MM.1S (cell line): ENCODE data around the gene PLEKHH2.

Experiments
- DNase-seq: peaks from one replicate; pipeline ENCODE4 v3.0.0-alpha.2; 2015
- H2AFZ ChIP-seq: fragments of 300-600 bp; sonication (generic); 2 replicates; pipeline ENCODE4 v1.6.0; 2016; ENCODE audit warnings: antibody characterized with exemption, low read length
- H3F3A ChIP-seq: fragments of 300-600 bp; sonication (generic); 2 replicates; pipeline ENCODE4 v1.6.1; 2016; ENCODE audit warnings: mild to moderate bottlenecking, antibody characterized with exemption, low read length, moderate library complexity, mixed read lengths; ENCODE audit not compliant: insufficient read depth
- H3K27ac ChIP-seq: fragments of 300-600 bp; sonication (generic); 2 replicates; pipeline ENCODE4 v1.5.1; 2016; ENCODE audit warnings: mild to moderate bottlenecking, low read length
- H3K27me3 ChIP-seq: fragments of 300-600 bp; sonication (generic); replicated peaks from 2 replicates; pipeline ENCODE4 v1.6.0; 2016; ENCODE audit warnings: low read length; ENCODE audit not compliant: insufficient read depth
- H3K36me3 ChIP-seq: fragments of 300-600 bp; sonication (generic); replicated peaks from 2 replicates; pipeline ENCODE4 v1.6.1; 2016; ENCODE audit warnings: mild to moderate bottlenecking, low read length, mixed read lengths; ENCODE audit not compliant: insufficient read depth
- H3K4me1 ChIP-seq: fragments of 300-600 bp; sonication (generic); 2 replicates; pipeline ENCODE4 v1.6.1; 2016; ENCODE audit warnings: low read length, mixed read lengths
- H3K4me2 ChIP-seq: fragments of 300-600 bp; sonication (generic); 2 replicates; pipeline ENCODE4 v1.6.0; 2016; ENCODE audit warnings: low read depth, low read length
- H3K4me3 ChIP-seq: fragments of 300-600 bp; sonication (generic); 2 replicates; pipeline ENCODE4 v1.5.1; 2016; ENCODE audit warnings: low read length, mixed read lengths
- H3K79me2 ChIP-seq: fragments of 300-600 bp; sonication (generic); 2 replicates; pipeline ENCODE4 v1.6.1; 2016; ENCODE audit warnings: mixed run types, low read length, mixed read lengths
- H3K9ac ChIP-seq: fragments of 300-600 bp; sonication (generic); 2 replicates; pipeline ENCODE4 v1.6.1; 2016; ENCODE audit warnings: low read length, mixed read lengths
- H3K9me2 ChIP-seq: fragments of 300-600 bp; sonication (generic); replicated peaks from 2 replicates; pipeline ENCODE4 v1.6.1; 2016; ENCODE audit warnings: mild to moderate bottlenecking, low read length, mixed read lengths; ENCODE audit not compliant: insufficient read depth
- H3K9me3 ChIP-seq: fragments of 300-600 bp; sonication (generic); replicated peaks from 2 replicates; pipeline ENCODE4 v1.6.1; 2016; ENCODE audit warnings: mild to moderate bottlenecking, low read length, mixed read lengths; ENCODE audit not compliant: insufficient read depth
- H4K20me1 ChIP-seq: fragments of 300-600 bp; sonication (generic); 2 replicates; pipeline ENCODE4 v1.6.1; 2016; ENCODE audit warnings: mild to moderate bottlenecking, low read length, moderate library complexity, mixed read lengths; ENCODE audit not compliant: insufficient read depth
- CTCF ChIP-seq: fragments of 300-600 bp; sonication (generic); IDR thresholded peaks from 2 replicates; pipeline ENCODE4 v1.5.1; 2016; ENCODE audit warnings: antibody characterized with exemption, low read length, mixed read lengths
- EZH2 ChIP-seq: fragments of 300-600 bp; sonication (generic); optimal IDR thresholded peaks from 2 replicates; pipeline ENCODE3; 2017; ENCODE audit warnings: low read depth, mild to moderate bottlenecking, antibody characterized with exemption, low read length, mixed read lengths
- EZH2phosphoT487 ChIP-seq: fragments of 300-600 bp; sonication (generic); IDR thresholded peaks from 2 replicates; pipeline ENCODE4 v1.6.1; 2018; ENCODE audit warnings: antibody characterized with exemption, low read length

PLEKHH2 gene

GRCh38 chr2:43791035-43791765 is 154.1 kb downstream of the PLEKHH2 start:
- H3K27me3 ChIP-seq, result no peaks in the 10 kb centered on the region
- no peak overlapping the region for H3K4me2 ChIP-seq
- H2AFZ ChIP-seq, result no peak overlapping the region
- DNase-seq, result no peak
- TF ChIP-seq EZH2 (no peak), CTCF (no peak), EZH2phosphoT487 (no peak)
- no peaks in the 10 kb centered on the region for H3K79me2 ChIP-seq
- no peaks in the 10 kb centered on the region for H3K36me3 ChIP-seq
- H3K9ac ChIP-seq, result no peak overlapping the region
- H3K9me2 ChIP-seq, result no peaks in the 10 kb centered on the region
- H3K27ac ChIP-seq, result no peak overlapping the region
- H3F3A ChIP-seq, result no peaks in the 10 kb centered on the region
- no peak overlapping the region for H3K4me3 ChIP-seq
- no peaks in the 10 kb centered on the region for H4K20me1 ChIP-seq
- H3K4me1 ChIP-seq, result no peaks in the 10 kb centered on the region
- H3K9me3 ChIP-seq, result no peaks in the 10 kb centered on the region

GRCh38 chr2:43792653-43793052 is 155.6 kb downstream of the PLEKHH2 start:
- Histone ChIP-seq H3K4me3 (no peak overlapping the region), H3K9ac (no peak overlapping the region), H3K4me2 (no peak overlapping the region), H3K79me2 (no peaks in the 10 kb centered on the region), H3K36me3 (no peaks in the 10 kb centered on the region), H3K27ac (no peak overlapping the region), H3K9me3 (no peaks in the 10 kb centered on the region), H4K20me1 (no peaks in the 10 kb centered on the region), H3K9me2 (no peaks in the 10 kb centered on the region), H3F3A (no peaks in the 10 kb centered on the region), H3K27me3 (no peaks in the 10 kb centered on the region), H3K4me1 (no peaks in the 10 kb centered on the region), H2AFZ (no peak overlapping the region)
- DNase-seq, result no peak
- no peak for TF ChIP-seq CTCF
- no peak for TF ChIP-seq EZH2
- no peak for TF ChIP-seq EZH2phosphoT487

GRCh38 chr2:43794956-43795355 is 157.9 kb downstream of the PLEKHH2 start:
- no peaks in the 10 kb centered on the region for H3K4me1 ChIP-seq
- H3K9ac ChIP-seq, result no peak overlapping the region
- H3K36me3 ChIP-seq, result no peaks in the 10 kb centered on the region
- no peak overlapping the region for H3K4me3 ChIP-seq
- no peaks in the 10 kb centered on the region for H3K9me3 ChIP-seq
- H3K79me2 ChIP-seq, result no peaks in the 10 kb centered on the region
- no peaks in the 10 kb centered on the region for H3K27me3 ChIP-seq
- no peak overlapping the region for H3K27ac ChIP-seq
- no peak overlapping the region for H2AFZ ChIP-seq
- DNase-seq, result no peak
- no peaks in the 10 kb centered on the region for H4K20me1 ChIP-seq
- TF ChIP-seq EZH2phosphoT487, result no peak
- TF ChIP-seq CTCF, result no peak
- no peak for TF ChIP-seq EZH2
- no peak overlapping the region for H3K4me2 ChIP-seq
- no peaks in the 10 kb centered on the region for H3F3A ChIP-seq
- H3K9me2 ChIP-seq, result no peaks in the 10 kb centered on the region
